HEK293T (cell line): ENCODE results near the gene SLC6A17.

ENCODE experiments used
- ARNT ChIP-seq: fragments of 450-650 bp; IDR thresholded peaks from 2 replicates; pipeline ENCODE4 v1.6.1; 2017; ENCODE audit warnings: mild to moderate bottlenecking
- BHLHE40 ChIP-seq: fragments of 450-650 bp; IDR thresholded peaks from 2 replicates; pipeline ENCODE4 v1.6.1; 2016; ENCODE audit warnings: mild to moderate bottlenecking, moderate library complexity, borderline replicate concordance
- ELF4 ChIP-seq: fragments of 450-650 bp; IDR thresholded peaks from 2 replicates; pipeline ENCODE4 v1.6.1; 2017; ENCODE audit warnings: antibody characterized with exemption
- FOXM1 ChIP-seq: fragments of 450-650 bp; IDR thresholded peaks from 2 replicates; pipeline ENCODE4 v1.6.1; 2017; ENCODE audit warnings: mild to moderate bottlenecking, borderline replicate concordance
- HDGF ChIP-seq: fragments of 450-650 bp; IDR thresholded peaks from 2 replicates; pipeline ENCODE4 v1.6.1; 2017; ENCODE audit warnings: antibody characterized with exemption, borderline replicate concordance
- L3MBTL2 ChIP-seq: fragments of 450-650 bp; conservative IDR thresholded peaks from 2 replicates; pipeline ENCODE4 v1.6.1; 2016; ENCODE audit warnings: mild to moderate bottlenecking
- LEF1 ChIP-seq: fragments of 450-650 bp; IDR thresholded peaks from 2 replicates; pipeline ENCODE4 v1.6.1; 2017; ENCODE audit warnings: mild to moderate bottlenecking, borderline replicate concordance
- NFRKB ChIP-seq: fragments of 450-650 bp; IDR thresholded peaks from 2 replicates; pipeline ENCODE4 v1.6.1; 2016; ENCODE audit warnings: mild to moderate bottlenecking, moderate library complexity
- PKNOX1 ChIP-seq: fragments of 450-650 bp; IDR thresholded peaks from 2 replicates; pipeline ENCODE4 v1.6.1; 2016
- SP1 ChIP-seq: fragments of 450-650 bp; IDR thresholded peaks from 2 replicates; pipeline ENCODE4 v1.6.1; 2017
- SUZ12 ChIP-seq: fragments of 450-650 bp; IDR thresholded peaks from 2 replicates; pipeline ENCODE4 v1.6.1; 2016; ENCODE audit warnings: mild to moderate bottlenecking
- TARDBP ChIP-seq: fragments of 450-650 bp; IDR thresholded peaks from 2 replicates; pipeline ENCODE4 v1.6.1; 2016
- ZNF384 ChIP-seq: fragments of 450-650 bp; IDR thresholded peaks from 2 replicates; pipeline ENCODE4 v1.6.1; 2016

- TF ChIP-seq ARNT = no peak
- no peak for TF ChIP-seq SP1
- TF ChIP-seq BHLHE40 = no peak
- TF ChIP-seq NFRKB = no peak
- no peak for TF ChIP-seq ELF4
- TF ChIP-seq TARDBP = no peak
- no peak for TF ChIP-seq FOXM1
- TF ChIP-seq LEF1 = no peak
- TF ChIP-seq L3MBTL2 = no peak
- TF ChIP-seq HDGF = no peak
- TF ChIP-seq PKNOX1 = no peak
- TF ChIP-seq ZNF384 = no peak
- no peak for TF ChIP-seq SUZ12
Observed at GRCh38 chr1:110211496-110212168, 61.3 kb downstream of the SLC6A17 start.
